GM12878 (cell line): Measurements from ENCODE around the gene CACNA2D1. TPM values are rescaled to one million over a fixed set of nuclear protein-coding genes. Genes with fewer than 3 reads are reported as not detected.

ENCODE experiments used
- ATAC-seq: fragments of 200-7000 bp; cut with Tn5 transposase; 3 replicates; pipeline ENCODE4 v1.9.1; 2020; ENCODE audit warnings: mild to moderate bottlenecking, moderate library complexity
- BruUV-seq: library from RNA; stranded (reverse); fragments of 400-500 nt; replicated peaks from 2 replicates; lab custom pipeline; 2021; lab: Mats Ljungman, UMichigan
- CTCF ChIA-PET: fragments of 300-600 bp; sonication (Branson Sonifier 250); formaldehyde crosslinking; extraction: SDS; loops from one replicate; lab custom pipeline; 2021; ENCODE audit warnings: inconsistent platforms; lab: Yijun Ruan, JAX
- POLR2A ChIA-PET: fragments of 350-600 bp; formaldehyde crosslinking; extraction: SDS; loops from one replicate; lab custom pipeline; 2021; ENCODE audit warnings: inconsistent platforms; lab: Charles Lee
- RAD21 ChIA-PET: fragments of 300-600 bp; sonication (Branson Sonifier 250); formaldehyde crosslinking; loops from one replicate; lab custom pipeline; 2023; ENCODE audit warnings: antibody characterized with exemption; ENCODE audit not compliant: unreplicated experiment; lab: Charles Lee
- SMC1A ChIA-PET: fragments of 300-600 bp; sonication (Branson Sonifier 250); formaldehyde crosslinking; loops from one replicate; lab custom pipeline; 2023; ENCODE audit not compliant: unreplicated experiment, uncharacterized antibody; lab: Charles Lee
- DNase-seq: peaks from one replicate; pipeline ENCODE4 v3.0.0-alpha.2; 2011; ENCODE audit warnings: low read depth, low spot score
- FAIRE-seq: peaks from 3 replicates; lab custom pipeline; 2011; peaks lifted over from hg19 to GRCh38; lab: Jason Lieb, UNC
- H2AFZ ChIP-seq: 2 replicates; pipeline ENCODE4 v1.6.0; 2011; ENCODE audit warnings: low read depth, low read length, control low read depth; ENCODE audit not compliant: control insufficient read depth
- H3K27ac ChIP-seq: 2 replicates; pipeline ENCODE4 v1.5.1; 2011; ENCODE audit warnings: control low read depth; ENCODE audit not compliant: control insufficient read depth, insufficient read depth
- H3K27me3 ChIP-seq, 2 experiments: replicated peaks in 1 of 2; 2 replicates each; pipeline versions ENCODE4 v1.6.0 to v1.6.1; 2011; ENCODE audit warnings: low read length in 1 of 2; ENCODE audit not compliant: control insufficient read depth in 2 of 2, insufficient read depth in 2 of 2
- H3K36me3 ChIP-seq, 2 experiments: 2 replicates each; pipeline ENCODE4 v1.5.1; 2011; ENCODE audit warnings: low read length in 1 of 2; ENCODE audit not compliant: control insufficient read depth in 2 of 2, insufficient read depth in 2 of 2
- H3K4me1 ChIP-seq: 2 replicates; pipeline ENCODE4 v1.6.1; 2011; ENCODE audit warnings: mild to moderate bottlenecking, low read length, moderate library complexity, mixed read lengths; ENCODE audit not compliant: control insufficient read depth, insufficient read depth
- H3K4me2 ChIP-seq: 2 replicates; pipeline ENCODE4 v1.6.0; 2011; ENCODE audit warnings: control low read depth; ENCODE audit not compliant: control insufficient read depth, insufficient read depth
- H3K4me3 ChIP-seq: fragments of 200-600 bp; sonication (generic); 2 replicates; pipeline ENCODE4 v1.5.1; 2016
- H3K79me2 ChIP-seq: 2 replicates; pipeline ENCODE4 v1.6.0; 2011; ENCODE audit warnings: low read length; ENCODE audit not compliant: control insufficient read depth, insufficient read depth
- H3K9ac ChIP-seq: 2 replicates; pipeline ENCODE4 v1.8.0; 2011; ENCODE audit warnings: low read length, control low read depth, mixed read lengths; ENCODE audit not compliant: control insufficient read depth, insufficient read depth
- H3K9me3 ChIP-seq: replicated peaks from 3 replicates; pipeline ENCODE4 v1.5.1; 2011; ENCODE audit warnings: mild to moderate bottlenecking, low read length; ENCODE audit not compliant: control insufficient read depth, insufficient read depth
- H4K20me1 ChIP-seq: 2 replicates; pipeline ENCODE4 v1.6.0; 2011; ENCODE audit not compliant: control insufficient read depth, insufficient read depth
- CEBPZ ChIP-seq: fragments of 150-350 bp; IDR thresholded peaks from 2 replicates; pipeline ENCODE4 v1.6.1; 2016; ENCODE audit warnings: low read depth, low read length
- DPF2 ChIP-seq: fragments of 450-650 bp; IDR thresholded peaks from 2 replicates; pipeline ENCODE4 v1.6.1; 2017; ENCODE audit warnings: mild to moderate bottlenecking
- FOS ChIP-seq: IDR thresholded peaks from 3 replicates; pipeline ENCODE4 v1.6.1; 2011; ENCODE audit warnings: borderline replicate concordance; ENCODE audit not compliant: insufficient read length; ENCODE audit errors: extremely low read depth
- MXI1 ChIP-seq: fragments of 150-350 bp; IDR thresholded peaks from 2 replicates; pipeline ENCODE4 v1.6.1; 2011; ENCODE audit warnings: low read depth, mild to moderate bottlenecking, inconsistent platforms, low read length, improper control_type of control experiment
- NFYB ChIP-seq: IDR thresholded peaks from 2 replicates; pipeline ENCODE4 v1.6.1; 2011; ENCODE audit warnings: low read depth, mild to moderate bottlenecking, low read length, improper control_type of control experiment, moderate library complexity; ENCODE audit not compliant: insufficient read depth
- POLR2AphosphoS2 ChIP-seq: IDR thresholded peaks from 2 replicates; pipeline ENCODE4 v1.6.1; 2011; ENCODE audit warnings: low read depth, mild to moderate bottlenecking, low read length, improper control_type of control experiment, moderate library complexity
- RCOR1 ChIP-seq: conservative IDR thresholded peaks from 2 replicates; pipeline ENCODE4 v1.6.1; 2012; ENCODE audit warnings: low read depth, low read length, improper control_type of control experiment
- SMAD1 ChIP-seq: fragments of 450-650 bp; IDR thresholded peaks from 2 replicates; pipeline ENCODE4 v1.6.1; 2018; ENCODE audit warnings: mild to moderate bottlenecking, low read depth; ENCODE audit not compliant: partially characterized antibody
- SREBF1 ChIP-seq: IDR thresholded peaks from 2 replicates; pipeline ENCODE4 v1.6.1; 2012; ENCODE audit warnings: mild to moderate bottlenecking, low read length
- ZBTB40 ChIP-seq: fragments of 450-650 bp; IDR thresholded peaks from 2 replicates; pipeline ENCODE4 v1.6.1; 2016; ENCODE audit warnings: mild to moderate bottlenecking, moderate library complexity, borderline replicate concordance
- ZZZ3 ChIP-seq: IDR thresholded peaks from 2 replicates; pipeline ENCODE4 v1.6.1; 2011; ENCODE audit warnings: low read depth; ENCODE audit not compliant: control insufficient read depth, insufficient read length
- WGBS: methylation state at CpG from one replicate; pipeline ENCODE4 v1.1.6; 2016; ENCODE audit warnings: low lambda C conversion rate; ENCODE audit not compliant: insufficient replicate concordance, insufficient coverage; ENCODE audit errors: missing lambda C conversion rate; 5-methylcytosine and 5-hydroxymethylcytosine counted together
- in situ Hi-C: fragments of 300-500 bp; cut with MboI; formaldehyde crosslinking; loops from 9 replicates; pipeline ENCODE4 v1.14.3; 2018; ENCODE audit warnings: mixed read lengths
- intact Hi-C: fragments of 100-400 bp; cut with micrococcal nuclease; formaldehyde crosslinking; loops from one replicate; pipeline ENCODE4 v1.14.2; 2022; ENCODE audit not compliant: unreplicated experiment
- polyA plus RNA-seq, 11 experiments: library from polyadenylated mRNA; depleted of rRNA in 4 of 11; unstranded in 6 of 11; stranded (reverse) in 5 of 11; fragments of >200 nt; fragmentation: Nextera tagmentation in 4 of 11; fragmentation: Illumina TruSeq in 1 of 11; extraction: Ambion mirVana in 4 of 11; extraction: Trizol in 1 of 11; gene quantifications; 1 replicate in 1 of 11; 2 replicates in 10 of 11; pipeline versions ENCODE4 v1.2.1 to v1.2.3, GENCODE V29; 2011 to 2016; ENCODE audit warnings: inconsistent platforms in 2 of 11, missing spikeins in 2 of 11, low read depth in 1 of 11
- total RNA-seq, 4 experiments: library from RNA; depleted of rRNA in 3 of 4; stranded (reverse); fragments of >200 nt in 3 of 4; fragmentation: Illumina TruSeq in 1 of 4; extraction: Trizol in 1 of 4; gene quantifications; 2 replicates each; pipeline versions ENCODE4 v1.2.1 to v1.2.3, GENCODE V29; 2013 to 2021

The CACNA2D1 gene
- total and polyA plus RNA-seq, 10 of the 15 experiments (the other 5 are each of a cell fraction or from before 2014, with no cell fraction given) = 0.14 to 14.8 (median 0.97) TPM

- TF ChIP-seq CEBPZ = no peak
- TF ChIP-seq ZZZ3 = no peak
Measured at GRCh38 chr7:81934596-81935301, 508.8 kb downstream of the CACNA2D1 start (continued).

GRCh38 chr7:81932936-81933335, 510.6 kb downstream of the CACNA2D1 start:
- no peaks in the 10 kb centered on the region for H4K20me1 ChIP-seq
- 0% methylated on average over 2 of the region's 2 CpGs for WGBS
- ChIA-PET CTCF (interaction anchor here (1.1 kb wide), 1 partner anchor 17 kb away, joined by 3 read pairs; no protein-coding TSS in a partner anchor), SMC1A (interaction anchor here (1.2 to 1.6 kb wide), 3 partner anchors 19 to 432 kb away, joined by 3 to 5 read pairs (median 3); no protein-coding TSS in a partner anchor)
- no peak for ATAC-seq
- in situ Hi-C loops = no loop called here
- TF ChIP-seq FOS = no peak
- TF ChIP-seq RCOR1 = no peak
- no peak for TF ChIP-seq NFYB
- TF ChIP-seq ZBTB40 = no peak
- no peak for TF ChIP-seq SREBF1
- no peak for TF ChIP-seq POLR2AphosphoS2
- TF ChIP-seq SMAD1 = no peak
- no peak for TF ChIP-seq MXI1
- TF ChIP-seq DPF2 = no peak
- TF ChIP-seq, all 136 proteins: peak for 0
- Histone ChIP-seq H3K9me3 (no peaks in the 10 kb centered on the region), H3K36me3 (no peaks in the 10 kb centered on the region), H3K4me3 (no peak overlapping the region), H3K4me1 (no peaks in the 10 kb centered on the region), H3K9ac (no peak overlapping the region), H3K27me3 (no peaks in the 10 kb centered on the region), H3K4me2 (no peak overlapping the region), H2AFZ (no peak overlapping the region), H3K79me2 (no peaks in the 10 kb centered on the region), H3K27ac (no peak overlapping the region)
- BruUV-seq = no TSS peak
- DNase-seq (no peak), FAIRE-seq (no peak)
- RAD21 ChIA-PET = interaction anchor here (1.3 kb wide), 1 partner anchor 11 kb away, joined by 3 read pairs; no protein-coding TSS in a partner anchor
- POLR2A ChIA-PET = no interaction called here
- intact Hi-C loops = no loop called here
